Stimulated activated naive B cell treated with anti-CD40 and anti-IgM and Interleukin-4, amounts not matched to agents 10 μg/mL and 1 μg/mL and 100 μg/mL, for 72 hours (primary cell): ENCODE data around the gene SPON1.
"Not testable (repeated sequence)": the region's sequence is repeated elsewhere in the genome, so short reads cannot be mapped to it uniquely, and the experiment has no call there.

Source experiments
- ATAC-seq, 2 donors: fragments of 150-1000 bp; cut with Tn5 transposase; replicated peaks; 2 replicates each; pipeline ENCODE4 v1.10.0; 2021; ENCODE audit warnings: moderate library complexity in 1 of 2
- DNase-seq: peaks from one replicate; pipeline ENCODE4 v3.0.0; 2021
- H3K27ac Mint-ChIP-seq: one replicate; pipeline ENCODE4 v1.8.0; 2022; ENCODE audit warnings: mild to moderate bottlenecking, mixed read lengths
- H3K27me3 Mint-ChIP-seq, 2 donors: one replicate each; pipeline ENCODE4 v1.8.0; 2022; ENCODE audit warnings: mixed read lengths in 2 of 2
- H3K36me3 Mint-ChIP-seq, 2 donors: one replicate each; pipeline ENCODE4 v1.8.0; 2022; ENCODE audit warnings: mixed read lengths in 2 of 2, mild to moderate bottlenecking in 1 of 2
- H3K4me1 Mint-ChIP-seq, 2 donors: one replicate each; pipeline ENCODE4 v1.8.0; 2022; ENCODE audit warnings: mixed read lengths in 2 of 2, mild to moderate bottlenecking in 1 of 2
- H3K4me3 Mint-ChIP-seq, 2 donors: one replicate each; pipeline ENCODE4 v1.8.0; 2022; ENCODE audit warnings: mild to moderate bottlenecking in 2 of 2, mixed read lengths in 2 of 2, moderate library complexity in 1 of 2
- H3K9me3 Mint-ChIP-seq, 2 donors: one replicate each; pipeline ENCODE4 v1.8.0; 2022; ENCODE audit warnings: mixed read lengths in 2 of 2, mild to moderate bottlenecking in 1 of 2

The SPON1 gene

DNA sequence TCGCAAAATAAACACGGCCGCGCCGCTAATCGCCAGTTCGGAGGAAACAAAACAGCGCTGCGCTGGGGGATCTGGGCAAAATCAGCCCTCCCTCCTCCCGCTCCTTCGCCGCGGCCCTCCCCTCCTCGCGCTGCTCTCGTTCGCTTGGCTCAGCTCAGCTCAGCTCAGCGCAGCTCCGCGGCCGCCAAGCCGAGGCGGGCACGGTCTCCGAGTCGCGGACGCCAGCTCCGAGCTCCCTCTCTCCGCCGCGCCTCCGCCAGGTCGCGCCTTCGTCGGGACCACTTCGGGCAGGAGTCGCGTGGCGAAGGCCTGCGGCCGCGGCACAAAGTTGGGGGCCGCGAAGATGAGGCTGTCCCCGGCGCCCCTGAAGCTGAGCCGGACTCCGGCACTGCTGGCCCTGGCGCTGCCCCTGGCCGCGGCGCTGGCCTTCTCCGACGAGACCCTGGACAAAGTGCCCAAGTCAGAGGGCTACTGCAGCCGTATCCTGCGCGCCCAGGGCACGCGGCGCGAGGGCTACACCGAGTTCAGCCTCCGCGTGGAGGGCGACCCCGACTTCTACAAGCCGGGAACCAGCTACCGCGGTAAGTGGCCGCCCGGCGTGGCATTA, at the start of gene SPON1:
Gene SPON1 (plus strand): TSS at position 162 of the 607 bp plus-strand sequence. CDS start 182 bp downstream, at position 344.
- H3K27ac Mint-ChIP-seq: peak within 1 kb of the TSS; percentile 39
- no peaks in the 10 kb centered on the region for H3K9me3 Mint-ChIP-seq
- H3K4me1 Mint-ChIP-seq: peaks cover 10 to 14% of the 10 kb centered on the region in 2 donors
- H3K4me3 Mint-ChIP-seq: peak within 1 kb of the TSS; percentile 55 to 76
- H3K27me3 Mint-ChIP-seq: peaks cover 52 to 67% of the 10 kb centered on the region in 2 donors
- no peaks in the 10 kb centered on the region for H3K36me3 Mint-ChIP-seq
- DNase-seq: peak; percentile 9
- ATAC-seq: peak; percentile 55 to 70

DNA sequence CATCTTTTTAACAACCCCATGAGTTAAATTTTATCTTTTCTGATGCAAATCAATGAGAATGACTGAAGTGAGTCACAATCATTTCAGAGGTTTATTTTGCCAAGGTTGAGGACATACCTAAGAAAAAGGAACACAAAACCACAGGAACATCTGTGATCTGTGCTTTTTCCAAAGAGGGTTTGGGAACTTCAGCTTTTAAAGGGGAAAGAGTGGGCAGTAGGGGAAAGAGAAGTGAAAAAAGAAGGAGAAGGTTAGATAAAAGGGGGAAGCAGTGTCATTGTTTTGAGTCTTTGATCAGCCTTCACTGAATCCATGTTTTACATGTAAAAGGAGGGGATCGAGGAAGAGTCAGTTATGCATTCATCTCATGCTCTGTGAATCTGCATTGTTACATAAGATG, 45.3 kb upstream of the SPON1 start:
- Mint-ChIP-seq H3K4me1 (peaks cover 6 to 12% of the 10 kb centered on the region in 2 donors), H3K36me3 (no peaks in the 10 kb centered on the region), H3K9me3 (peaks cover 4 to 6% of the 10 kb centered on the region in 2 donors), H3K4me3 (no peak overlapping the region), H3K27me3 (peaks cover 0 to 5% of the 10 kb centered on the region in 2 donors), H3K27ac (no peak overlapping the region)
- DNase-seq (no peak), ATAC-seq (no peak)

DNA sequence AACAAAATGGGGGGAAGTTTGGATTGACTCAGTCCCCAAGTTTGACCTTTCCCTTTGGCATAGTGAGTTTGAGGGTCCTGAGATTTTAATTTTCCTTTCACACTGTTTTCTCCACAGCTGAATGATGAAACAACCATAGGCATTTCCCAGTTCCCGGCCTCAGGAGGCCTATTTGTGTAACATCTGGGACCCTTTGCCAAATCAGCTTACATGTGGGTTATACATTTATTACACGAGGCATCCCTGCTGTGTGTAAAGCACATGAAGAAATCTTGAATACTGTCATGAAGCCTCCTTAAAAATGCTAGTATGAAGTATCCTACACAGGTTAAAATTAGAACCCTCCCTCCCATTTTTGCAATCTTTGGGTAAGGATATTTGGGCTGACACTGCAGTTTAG, 44.6 kb upstream of the SPON1 start:
- no peak for ATAC-seq
- no peak overlapping the region for H3K27ac Mint-ChIP-seq
- no peak for DNase-seq
- no peaks in the 10 kb centered on the region for H3K36me3 Mint-ChIP-seq
- H3K27me3 Mint-ChIP-seq: peaks cover 0 to 8% of the 10 kb centered on the region in 2 donors
- peaks cover 11 to 15% of the 10 kb centered on the region in 2 donors for H3K4me1 Mint-ChIP-seq
- peaks cover 4 to 6% of the 10 kb centered on the region in 2 donors for H3K9me3 Mint-ChIP-seq
- H3K4me3 Mint-ChIP-seq: no peak overlapping the region

DNA sequence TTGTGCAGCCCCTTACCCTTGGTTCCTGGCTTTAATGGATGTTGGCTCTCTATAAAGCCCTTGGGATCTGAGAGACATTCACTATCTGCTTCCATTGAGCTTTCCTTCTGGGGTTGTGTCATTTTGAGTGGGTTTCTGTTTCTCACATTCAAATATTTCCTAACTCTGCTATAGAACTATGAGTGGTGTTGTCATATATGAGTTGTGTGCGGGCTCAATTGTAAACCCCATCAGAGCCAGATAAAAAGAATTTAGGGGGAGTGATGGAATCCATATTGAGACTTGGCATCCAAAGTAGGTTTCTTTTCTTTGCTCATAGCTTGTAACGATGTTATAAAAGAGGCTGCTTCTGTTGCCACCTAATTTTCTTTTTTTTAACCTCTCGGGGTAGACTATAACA, 41.8 kb upstream of the SPON1 start:
- Mint-ChIP-seq H3K27ac (no peak overlapping the region), H3K27me3 (peaks cover 0 to 9% of the 10 kb centered on the region in 2 donors), H3K36me3 (no peaks in the 10 kb centered on the region), H3K4me1 (peaks cover 36 to 40% of the 10 kb centered on the region in 2 donors), H3K9me3 (peaks cover 4% of the 10 kb centered on the region in 2 donors), H3K4me3 (no peak overlapping the region)
- DNase-seq: no peak
- no peak for ATAC-seq

DNA sequence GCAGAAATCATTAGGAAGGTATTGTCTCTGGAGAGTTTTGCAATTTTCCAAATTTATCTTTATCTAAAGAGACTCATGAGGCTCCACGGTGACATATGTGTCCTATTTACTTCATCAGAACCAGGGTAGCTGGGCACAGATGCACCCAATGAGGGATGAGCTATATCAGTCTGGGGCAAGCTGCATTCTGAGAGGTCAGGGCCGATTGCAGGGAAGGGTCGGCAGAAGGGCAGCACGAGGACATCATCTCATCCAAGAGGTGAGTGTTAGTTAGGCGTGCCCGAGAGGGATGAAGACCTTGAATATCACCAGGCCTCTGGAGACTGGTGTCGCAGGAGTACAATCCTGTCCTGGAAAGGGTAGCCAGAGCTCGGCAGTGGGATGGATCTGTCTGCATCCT, 41.0 kb upstream of the SPON1 start:
- Mint-ChIP-seq H3K4me1 (peaks cover 37 to 42% of the 10 kb centered on the region in 2 donors), H3K27ac (no peak overlapping the region), H3K36me3 (no peaks in the 10 kb centered on the region), H3K9me3 (peaks cover 2 to 3% of the 10 kb centered on the region in 2 donors), H3K4me3 (no peak overlapping the region), H3K27me3 (peaks cover 0 to 9% of the 10 kb centered on the region in 2 donors)
- ATAC-seq (no peak), DNase-seq (no peak)

DNA sequence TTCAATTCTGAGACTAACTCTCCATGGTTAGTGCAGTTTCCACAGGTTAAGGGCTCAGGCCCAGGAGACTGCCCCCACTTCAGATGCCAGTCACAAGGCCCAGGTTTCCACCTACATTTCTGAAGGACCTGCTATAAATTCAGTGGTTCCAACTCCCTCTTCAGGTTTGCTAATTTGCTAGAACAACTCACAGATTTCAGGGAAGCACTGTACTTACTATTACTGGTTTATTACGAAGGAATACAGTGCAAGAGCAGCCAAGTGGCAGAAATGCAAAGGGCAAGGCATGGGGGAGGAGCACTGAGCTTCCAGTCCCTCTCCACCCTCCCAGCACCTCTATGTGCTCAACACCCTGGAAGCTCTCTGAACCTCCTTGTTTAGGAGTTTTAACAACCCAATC, 39.3 kb upstream of the SPON1 start:
- Mint-ChIP-seq H3K4me1 (peaks cover 30 to 36% of the 10 kb centered on the region in 2 donors), H3K27ac (no peak overlapping the region), H3K9me3 (peaks cover 0 to 4% of the 10 kb centered on the region in 2 donors), H3K4me3 (no peak overlapping the region), H3K36me3 (no peaks in the 10 kb centered on the region), H3K27me3 (peaks cover 0 to 9% of the 10 kb centered on the region in 2 donors)
- peak in 1 of 2 donors; percentile 29 for ATAC-seq
- DNase-seq: no peak

DNA sequence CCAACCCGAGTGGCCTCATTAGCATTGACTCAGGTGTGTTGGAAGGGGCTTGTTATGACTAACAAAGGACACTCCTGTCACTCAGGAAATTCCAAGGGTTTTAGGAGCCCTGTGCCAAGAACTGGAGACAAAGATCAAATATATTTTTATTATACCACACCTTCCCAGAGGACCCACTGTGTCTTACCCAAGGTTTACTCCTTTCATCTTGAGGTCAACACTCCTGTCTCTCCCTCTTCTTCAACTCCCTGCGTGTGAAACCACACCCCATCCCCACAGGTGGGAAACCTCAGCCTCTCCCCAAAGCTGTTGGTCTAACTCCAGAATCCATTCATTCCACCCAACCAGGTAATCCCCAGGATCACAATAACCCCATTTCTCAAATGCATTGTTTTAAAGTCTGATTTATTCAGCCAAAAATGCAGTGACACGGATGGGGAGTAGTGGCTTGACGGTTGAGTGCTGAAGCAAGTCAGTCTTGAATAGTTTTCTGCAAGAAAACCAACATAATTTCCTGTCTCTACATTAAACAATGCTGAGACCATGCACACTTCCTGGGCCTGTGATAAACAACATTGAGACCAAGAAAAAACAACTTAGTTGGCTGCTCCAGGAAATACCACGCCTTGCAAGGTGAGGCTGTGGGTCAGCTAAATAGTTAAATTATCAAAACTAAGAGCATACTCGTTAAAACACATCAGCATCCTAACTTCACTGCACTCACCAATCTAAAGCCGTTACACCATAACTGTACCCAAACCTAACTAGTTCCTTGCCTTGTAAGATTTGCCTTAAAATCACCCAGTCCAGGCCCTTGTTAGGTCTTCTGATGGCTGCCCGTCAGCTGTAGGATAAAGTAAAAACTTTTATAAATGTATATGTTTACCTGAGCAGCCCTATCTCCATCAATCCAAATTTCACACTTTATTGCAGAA, 38.5 kb upstream of the SPON1 start:
- ATAC-seq: peak; percentile 73 to 76
- peak overlapping the region; percentile 1 to 48 for H3K4me3 Mint-ChIP-seq
- H3K9me3 Mint-ChIP-seq: peaks cover 0 to 4% of the 10 kb centered on the region in 2 donors
- H3K27me3 Mint-ChIP-seq: peaks cover 0 to 7% of the 10 kb centered on the region in 2 donors
- H3K27ac Mint-ChIP-seq: peak overlapping the region; percentile 77
- no peak for DNase-seq
- peaks cover 33 to 39% of the 10 kb centered on the region in 2 donors for H3K4me1 Mint-ChIP-seq
- no peaks in the 10 kb centered on the region for H3K36me3 Mint-ChIP-seq

DNA sequence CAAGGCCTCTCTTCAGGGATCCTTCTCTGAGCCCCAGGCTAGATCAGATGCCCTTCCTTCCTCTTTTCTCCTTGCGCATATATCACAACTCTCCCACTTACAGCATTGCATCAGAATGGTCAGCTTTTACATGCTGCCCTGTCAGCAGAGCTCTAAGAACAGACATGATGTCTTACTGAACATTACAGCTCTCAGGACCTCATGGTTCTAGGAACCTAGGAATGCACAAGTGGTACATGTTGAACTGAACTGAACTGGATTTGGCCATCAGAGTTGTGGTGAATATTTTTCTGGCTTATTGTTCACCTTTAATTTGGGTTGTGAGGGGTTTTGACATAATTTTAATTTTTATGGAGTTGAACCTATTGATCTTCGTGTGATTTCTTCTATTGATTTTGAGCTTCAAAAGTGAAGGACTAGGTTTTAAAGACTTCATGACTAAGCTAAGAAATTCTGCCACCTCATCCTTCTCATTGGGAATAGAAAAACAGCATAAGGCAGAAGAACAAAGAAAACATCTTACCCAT, 37.7 kb upstream of the SPON1 start:
- DNase-seq (no peak), ATAC-seq (peak; percentile 23 to 56)
- Mint-ChIP-seq H3K4me1 (peaks cover 37 to 43% of the 10 kb centered on the region in 2 donors), H3K27ac (peak overlapping the region; percentile 77), H3K9me3 (peaks cover 0 to 4% of the 10 kb centered on the region in 2 donors), H3K27me3 (peaks cover 0 to 4% of the 10 kb centered on the region in 2 donors), H3K36me3 (no peaks in the 10 kb centered on the region), H3K4me3 (no peak overlapping the region)

DNA sequence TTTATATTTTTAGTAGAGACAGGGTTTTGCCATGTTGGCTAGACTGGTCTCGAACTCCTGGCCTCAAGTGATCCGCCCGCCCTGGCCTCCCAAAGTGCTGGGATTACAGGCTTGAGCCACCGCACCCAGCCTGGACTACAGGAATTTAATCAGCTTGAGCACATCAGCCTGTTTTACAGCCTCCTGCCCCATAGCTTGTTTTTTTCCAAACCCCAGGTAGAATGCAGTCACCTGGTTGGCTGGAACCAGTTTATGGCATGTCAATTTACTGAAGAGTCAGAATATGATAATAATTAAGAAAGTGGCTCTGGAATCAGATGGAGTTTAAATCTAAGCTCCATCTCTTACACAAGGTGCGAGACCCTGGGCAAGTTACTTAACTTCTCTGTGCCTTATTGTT, 36.2 kb upstream of the SPON1 start:
- not testable (repeated sequence) for DNase-seq, H3K9me3 Mint-ChIP-seq, ATAC-seq, H3K27ac Mint-ChIP-seq, H3K36me3 Mint-ChIP-seq, H3K4me3 Mint-ChIP-seq, H3K27me3 Mint-ChIP-seq
- peaks cover 34 to 43% of the 10 kb centered on the region in 2 donors for H3K4me1 Mint-ChIP-seq

DNA sequence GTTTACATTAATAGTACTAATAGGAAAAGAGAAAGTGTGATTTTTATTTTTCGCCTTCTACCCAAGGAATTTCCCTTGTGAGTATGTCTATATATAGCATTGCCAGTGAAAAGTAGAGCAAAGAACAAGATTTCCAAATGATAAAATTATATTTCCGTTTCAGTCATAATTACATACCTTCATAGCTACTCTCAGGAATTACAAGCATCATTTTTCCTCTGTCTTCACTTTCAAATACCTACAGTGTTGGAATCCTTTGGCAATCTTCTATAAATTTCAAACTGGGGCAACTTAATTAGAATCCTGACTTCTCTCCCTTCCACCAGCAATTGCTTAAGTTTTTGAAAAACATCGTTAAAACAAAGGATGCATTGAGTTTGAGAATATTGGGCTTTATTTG, 35.5 kb upstream of the SPON1 start:
- Mint-ChIP-seq H3K9me3 (peaks cover 0 to 4% of the 10 kb centered on the region in 2 donors), H3K4me1 (peaks cover 32 to 43% of the 10 kb centered on the region in 2 donors), H3K27me3 (peaks cover 0 to 4% of the 10 kb centered on the region in 2 donors), H3K27ac (no peak overlapping the region), H3K4me3 (no peak overlapping the region), H3K36me3 (no peaks in the 10 kb centered on the region)
- DNase-seq (no peak), ATAC-seq (no peak)

DNA sequence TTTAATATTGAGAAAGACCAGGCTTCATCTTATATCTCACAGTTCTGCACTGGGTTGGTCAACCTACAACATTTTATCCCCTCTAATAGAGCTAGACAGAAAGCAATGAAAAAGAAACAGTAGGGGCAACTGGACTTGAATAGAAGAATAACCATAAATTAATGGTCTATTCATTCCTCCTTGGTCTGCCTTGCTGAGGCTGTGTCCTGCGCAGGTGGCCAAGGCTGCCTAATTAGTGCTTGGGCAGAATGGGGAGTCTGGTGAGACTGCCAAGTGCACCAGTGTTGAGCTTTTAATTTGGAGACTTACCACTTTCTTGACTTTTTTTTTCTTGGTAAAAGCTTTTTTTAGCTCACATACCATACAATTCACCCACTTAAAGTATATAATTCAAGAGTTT, 35.0 kb upstream of the SPON1 start:
- H3K9me3 Mint-ChIP-seq: peaks cover 0 to 4% of the 10 kb centered on the region in 2 donors
- H3K4me3 Mint-ChIP-seq: no peak overlapping the region
- ATAC-seq: no peak
- no peak overlapping the region for H3K27ac Mint-ChIP-seq
- DNase-seq: no peak
- H3K36me3 Mint-ChIP-seq: no peaks in the 10 kb centered on the region
- peaks cover 0 to 4% of the 10 kb centered on the region in 2 donors for H3K27me3 Mint-ChIP-seq
- peaks cover 32 to 42% of the 10 kb centered on the region in 2 donors for H3K4me1 Mint-ChIP-seq

DNA sequence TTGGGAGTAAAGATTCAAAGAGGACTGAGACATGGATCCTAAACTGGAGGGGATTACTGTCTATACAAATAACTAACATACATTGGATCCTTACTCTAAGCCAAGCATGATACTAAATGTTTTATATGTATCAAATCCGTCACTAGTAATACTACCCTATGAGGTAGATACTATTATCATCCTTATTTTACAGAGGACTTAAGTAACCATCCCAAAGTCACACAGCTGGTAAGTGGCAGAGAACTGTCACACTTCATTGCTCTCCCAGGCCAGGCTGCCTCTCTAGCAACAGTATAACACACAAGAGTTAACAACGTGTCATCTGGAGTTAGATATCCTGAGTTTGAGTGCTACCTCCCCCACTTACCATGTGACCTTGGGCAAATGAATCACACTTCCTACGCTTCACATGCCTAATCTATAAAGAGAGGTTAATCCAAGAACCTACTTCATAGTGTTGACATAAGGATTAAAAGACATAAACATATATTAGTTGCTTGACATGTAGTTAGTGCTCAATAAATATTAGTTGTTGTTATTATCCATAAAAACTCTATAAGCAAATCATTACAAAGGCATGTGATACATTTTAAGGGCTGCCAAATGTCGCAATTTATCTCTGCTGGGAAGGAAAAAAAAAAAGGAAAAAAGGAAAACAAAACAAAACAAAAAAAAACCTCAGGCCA, 33.8 kb upstream of the SPON1 start:
- ATAC-seq (peak; percentile 33 to 46), DNase-seq (no peak)
- H3K4me1 Mint-ChIP-seq: peaks cover 20 to 30% of the 10 kb centered on the region in 2 donors
- no peaks in the 10 kb centered on the region for H3K27me3 Mint-ChIP-seq
- no peak overlapping the region for H3K27ac Mint-ChIP-seq
- no peaks in the 10 kb centered on the region for H3K36me3 Mint-ChIP-seq
- no peak overlapping the region for H3K4me3 Mint-ChIP-seq
- peaks cover 0 to 4% of the 10 kb centered on the region in 2 donors for H3K9me3 Mint-ChIP-seq

DNA sequence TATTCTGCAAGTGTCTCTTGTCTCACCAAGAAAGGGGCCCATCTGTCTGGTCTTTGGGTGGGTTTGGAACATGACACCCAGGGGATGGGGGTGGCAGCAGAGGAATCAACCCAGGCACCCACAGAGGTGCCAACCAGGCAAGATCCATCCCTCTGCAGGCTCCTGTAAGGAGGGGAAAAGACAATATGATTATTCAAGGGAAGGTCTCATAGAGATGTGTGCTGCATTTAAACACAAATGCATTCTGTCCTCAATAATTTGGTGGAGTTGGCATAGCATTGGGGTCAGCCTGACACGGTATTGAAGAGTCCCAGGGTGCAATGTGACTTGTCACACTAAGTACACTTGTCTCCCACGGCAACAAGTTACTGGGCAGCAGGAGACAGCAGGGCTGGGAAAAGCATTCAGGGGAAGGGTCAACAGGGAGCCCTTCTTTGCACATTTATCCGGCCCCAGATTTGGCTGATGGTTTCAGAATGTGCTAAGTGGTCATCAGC, 33.1 kb upstream of the SPON1 start:
- no peak for ATAC-seq
- no peaks in the 10 kb centered on the region for H3K27me3 Mint-ChIP-seq
- H3K27ac Mint-ChIP-seq: no peak overlapping the region
- H3K36me3 Mint-ChIP-seq: no peaks in the 10 kb centered on the region
- H3K9me3 Mint-ChIP-seq: peaks cover 0 to 4% of the 10 kb centered on the region in 2 donors
- H3K4me3 Mint-ChIP-seq: no peak overlapping the region
- DNase-seq: no peak
- H3K4me1 Mint-ChIP-seq: peaks cover 16 to 24% of the 10 kb centered on the region in 2 donors

DNA sequence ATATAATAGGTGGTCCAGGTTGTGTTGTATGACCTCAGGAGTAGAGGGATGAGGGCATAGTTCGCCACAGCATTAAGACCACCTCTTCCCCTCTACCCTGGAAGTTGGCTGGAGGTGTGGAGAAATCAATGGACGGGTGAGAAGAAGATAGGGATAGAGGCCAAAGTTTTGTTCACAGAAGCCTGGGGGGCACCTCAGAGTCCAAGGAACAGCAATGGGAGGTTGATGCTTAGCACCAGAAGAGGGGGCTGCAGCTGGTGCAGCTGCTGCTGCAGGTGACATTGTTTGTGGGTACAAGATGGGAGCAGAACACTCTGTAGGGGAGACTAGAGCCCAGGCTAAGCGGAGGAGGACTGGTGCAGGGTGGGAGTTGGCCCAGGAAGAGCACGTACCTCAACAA, 31.2 kb upstream of the SPON1 start:
- Mint-ChIP-seq H3K9me3 (peaks cover 0 to 4% of the 10 kb centered on the region in 2 donors), H3K27me3 (no peaks in the 10 kb centered on the region)
- ATAC-seq: no peak

More for the DNA sequence above, 31.2 kb upstream of the SPON1 start:
- Mint-ChIP-seq H3K36me3 (no peaks in the 10 kb centered on the region), H3K27ac (no peak overlapping the region), H3K4me1 (peaks cover 13 to 19% of the 10 kb centered on the region in 2 donors), H3K4me3 (no peak overlapping the region)
- no peak for DNase-seq
